ENCODE results near the gene CCDC167. TPM values are rescaled to one million over a fixed set of nuclear protein-coding genes. Genes with fewer than 3 reads are reported as not detected.

Gene CCDC167
- total RNA-seq, 1 donor from 2014 or later, result 24.0 TPM

DNA sequence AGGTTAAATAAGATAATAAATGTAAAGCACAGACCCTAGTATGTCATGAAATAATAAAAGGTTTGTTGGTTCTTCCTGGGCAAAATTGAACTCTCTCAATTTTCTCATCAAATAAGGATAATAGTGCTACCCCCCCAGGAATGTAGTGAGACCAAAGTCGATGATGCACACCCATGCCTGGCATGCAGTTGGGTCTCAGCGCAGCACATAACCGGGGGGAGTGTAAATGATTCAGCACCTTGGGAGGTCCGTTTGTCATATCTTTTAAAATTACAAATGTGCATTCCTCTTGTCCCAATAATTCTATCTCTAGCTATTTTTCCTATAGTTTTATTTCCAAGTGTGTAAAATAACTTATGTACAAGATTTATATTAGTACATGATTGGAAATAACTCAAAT lies 31.3 kb upstream of the CCDC167 start:
- no peaks in the 10 kb centered on the region for H4K20me1 ChIP-seq (ENCODE audit: insufficient read depth, low read length)
- DNase-seq (ENCODE audit: low read depth) (peak; percentile 61), FAIRE-seq (no peak)
- no peaks in the 10 kb centered on the region for H3K9me3 Mint-ChIP-seq (ENCODE audit: unreplicated experiment)
- peaks cover 7% of the 10 kb centered on the region for H3K4me1 Mint-ChIP-seq (ENCODE audit: low read depth, unreplicated experiment)
- H3K27ac ChIP-seq (ENCODE audit: low read depth, low read length), result peak overlapping the region; percentile 10
- H3K4me1 ChIP-seq (ENCODE audit: insufficient read depth, low read length), result peaks cover 25% of the 10 kb centered on the region
- no peak for TF ChIP-seq EZH2 (IDR thresholded peaks at IDR 0.05; ENCODE audit: insufficient read depth, low read length)
- TF ChIP-seq, protein P1, sequence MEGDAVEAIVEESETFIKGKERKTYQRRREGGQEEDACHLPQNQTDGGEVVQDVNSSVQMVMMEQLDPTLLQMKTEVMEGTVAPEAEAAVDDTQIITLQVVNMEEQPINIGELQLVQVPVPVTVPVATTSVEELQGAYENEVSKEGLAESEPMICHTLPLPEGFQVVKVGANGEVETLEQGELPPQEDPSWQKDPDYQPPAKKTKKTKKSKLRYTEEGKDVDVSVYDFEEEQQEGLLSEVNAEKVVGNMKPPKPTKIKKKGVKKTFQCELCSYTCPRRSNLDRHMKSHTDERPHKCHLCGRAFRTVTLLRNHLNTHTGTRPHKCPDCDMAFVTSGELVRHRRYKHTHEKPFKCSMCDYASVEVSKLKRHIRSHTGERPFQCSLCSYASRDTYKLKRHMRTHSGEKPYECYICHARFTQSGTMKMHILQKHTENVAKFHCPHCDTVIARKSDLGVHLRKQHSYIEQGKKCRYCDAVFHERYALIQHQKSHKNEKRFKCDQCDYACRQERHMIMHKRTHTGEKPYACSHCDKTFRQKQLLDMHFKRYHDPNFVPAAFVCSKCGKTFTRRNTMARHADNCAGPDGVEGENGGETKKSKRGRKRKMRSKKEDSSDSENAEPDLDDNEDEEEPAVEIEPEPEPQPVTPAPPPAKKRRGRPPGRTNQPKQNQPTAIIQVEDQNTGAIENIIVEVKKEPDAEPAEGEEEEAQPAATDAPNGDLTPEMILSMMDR (IDR thresholded peaks at IDR 0.05; ENCODE audit: insufficient read depth, low read depth, low read length), result no peak
- H3K9ac ChIP-seq (ENCODE audit: low read length), result no peak overlapping the region
- no peaks in the 10 kb centered on the region for H3K79me2 ChIP-seq (ENCODE audit: insufficient read depth, low read length)
- H3K36me3 Mint-ChIP-seq (ENCODE audit: low read depth, unreplicated experiment), result no peaks in the 10 kb centered on the region
- H3K27ac Mint-ChIP-seq (ENCODE audit: unreplicated experiment), result no peak overlapping the region
- H3K9me3 ChIP-seq (ENCODE audit: insufficient read depth, low read depth, low read length), result no peaks in the 10 kb centered on the region
- peaks cover 73% of the 10 kb centered on the region for H3K27me3 Mint-ChIP-seq (ENCODE audit: low read depth, unreplicated experiment)
- H3K4me3 ChIP-seq (ENCODE audit: insufficient read depth, low read depth, low read length), result no peak overlapping the region
- no peak overlapping the region for H2AFZ ChIP-seq (ENCODE audit: low read depth, low read length)
- peak overlapping the region; percentile 58 for H3K4me2 ChIP-seq (ENCODE audit: low read length)
- no peaks in the 10 kb centered on the region for H3K36me3 ChIP-seq (ENCODE audit: insufficient read depth, low read length)
- peaks cover 8% of the 10 kb centered on the region for H3K27me3 ChIP-seq (ENCODE audit: insufficient read depth, low read length)
- no peak overlapping the region for H3K4me3 Mint-ChIP-seq (ENCODE audit: unreplicated experiment)

DNA sequence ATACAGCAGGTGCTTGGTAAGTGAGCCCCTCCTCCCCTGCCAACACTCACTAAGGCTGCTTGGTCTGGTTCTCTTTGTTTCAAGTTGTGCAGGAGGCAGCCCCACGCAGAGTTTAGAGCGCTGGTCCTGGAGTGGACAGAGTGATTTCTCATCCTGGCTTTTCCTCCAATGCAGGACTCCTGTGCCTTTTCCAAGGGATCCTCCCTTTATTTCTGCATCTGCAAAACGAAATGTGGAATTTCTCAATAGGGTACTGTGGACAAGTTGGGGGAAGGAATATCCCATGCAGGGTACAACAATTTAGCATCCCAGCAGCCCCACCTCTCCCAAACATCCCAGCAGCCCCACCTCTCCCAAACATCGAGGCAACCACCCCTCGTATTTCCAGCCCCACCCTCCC lies 30.6 kb upstream of the CCDC167 start:
- Mint-ChIP-seq H3K9me3 (ENCODE audit: unreplicated experiment) (no peaks in the 10 kb centered on the region), H3K27ac (ENCODE audit: unreplicated experiment) (no peak overlapping the region), H3K4me1 (ENCODE audit: low read depth, unreplicated experiment) (peaks cover 10% of the 10 kb centered on the region), H3K4me3 (ENCODE audit: unreplicated experiment) (no peak overlapping the region), H3K27me3 (ENCODE audit: low read depth, unreplicated experiment) (peaks cover 73% of the 10 kb centered on the region), H3K36me3 (ENCODE audit: low read depth, unreplicated experiment) (no peaks in the 10 kb centered on the region)
- FAIRE-seq (no peak), DNase-seq (ENCODE audit: low read depth) (no peak)
- Histone ChIP-seq H3K36me3 (ENCODE audit: insufficient read depth, low read length) (no peaks in the 10 kb centered on the region), H3K4me3 (ENCODE audit: insufficient read depth, low read depth, low read length) (no peak overlapping the region), H3K27me3 (ENCODE audit: insufficient read depth, low read length) (peaks cover 8% of the 10 kb centered on the region), H2AFZ (ENCODE audit: low read depth, low read length) (no peak overlapping the region), H4K20me1 (ENCODE audit: insufficient read depth, low read length) (no peaks in the 10 kb centered on the region), H3K79me2 (ENCODE audit: insufficient read depth, low read length) (no peaks in the 10 kb centered on the region), H3K9ac (ENCODE audit: low read length) (no peak overlapping the region), H3K4me2 (ENCODE audit: low read length) (peak overlapping the region; percentile 58), H3K4me1 (ENCODE audit: insufficient read depth, low read length) (peaks cover 21% of the 10 kb centered on the region), H3K9me3 (ENCODE audit: insufficient read depth, low read depth, low read length) (no peaks in the 10 kb centered on the region), H3K27ac (ENCODE audit: low read depth, low read length) (no peak overlapping the region)
- TF ChIP-seq, protein P1 (IDR thresholded peaks at IDR 0.05; ENCODE audit: insufficient read depth, low read depth, low read length), result no peak
- TF ChIP-seq EZH2 (IDR thresholded peaks at IDR 0.05; ENCODE audit: insufficient read depth, low read length), result no peak

DNA sequence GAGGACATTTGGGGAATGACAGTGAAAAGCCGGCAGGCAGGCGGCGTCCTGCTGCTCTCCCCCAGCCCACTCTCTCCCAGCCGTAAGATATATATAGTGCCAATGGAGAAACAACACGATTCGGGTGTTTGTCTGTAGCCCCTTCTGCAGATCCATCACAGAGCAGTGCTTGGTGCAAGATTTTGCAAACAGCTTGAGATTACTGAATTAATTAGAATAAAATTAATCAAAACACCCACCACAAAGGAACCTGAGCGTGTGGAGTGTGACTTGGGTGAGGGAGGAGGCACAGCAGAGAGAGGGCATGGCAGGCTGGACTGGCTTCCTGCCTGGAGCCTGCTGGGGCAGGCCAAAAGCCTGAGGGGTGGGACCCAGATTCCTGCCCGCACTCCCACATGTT lies 28.8 kb upstream of the CCDC167 start:
- Histone ChIP-seq H3K27ac (ENCODE audit: low read depth, low read length) (no peak overlapping the region), H3K4me2 (ENCODE audit: low read length) (no peak overlapping the region), H4K20me1 (ENCODE audit: insufficient read depth, low read length) (peaks cover 5% of the 10 kb centered on the region), H3K27me3 (ENCODE audit: insufficient read depth, low read length) (peaks cover 8% of the 10 kb centered on the region), H3K36me3 (ENCODE audit: insufficient read depth, low read length) (no peaks in the 10 kb centered on the region), H3K79me2 (ENCODE audit: insufficient read depth, low read length) (no peaks in the 10 kb centered on the region), H2AFZ (ENCODE audit: low read depth, low read length) (no peak overlapping the region), H3K9me3 (ENCODE audit: insufficient read depth, low read depth, low read length) (no peaks in the 10 kb centered on the region), H3K4me1 (ENCODE audit: insufficient read depth, low read length) (peaks cover 33% of the 10 kb centered on the region), H3K4me3 (ENCODE audit: insufficient read depth, low read depth, low read length) (no peak overlapping the region), H3K9ac (ENCODE audit: low read length) (no peak overlapping the region)
- Mint-ChIP-seq H3K27ac (ENCODE audit: unreplicated experiment) (no peak overlapping the region), H3K4me1 (ENCODE audit: low read depth, unreplicated experiment) (peaks cover 18% of the 10 kb centered on the region), H3K27me3 (ENCODE audit: low read depth, unreplicated experiment) (peaks cover 56% of the 10 kb centered on the region), H3K36me3 (ENCODE audit: low read depth, unreplicated experiment) (no peaks in the 10 kb centered on the region), H3K9me3 (ENCODE audit: unreplicated experiment) (no peaks in the 10 kb centered on the region), H3K4me3 (ENCODE audit: unreplicated experiment) (no peak overlapping the region)
- no peak for FAIRE-seq
- DNase-seq (ENCODE audit: low read depth), result no peak
- TF ChIP-seq, protein P1 (IDR thresholded peaks at IDR 0.05; ENCODE audit: insufficient read depth, low read depth, low read length), result no peak
- TF ChIP-seq EZH2 (IDR thresholded peaks at IDR 0.05; ENCODE audit: insufficient read depth, low read length), result no peak
